Stomach (tissue), 4 donors: Measurements from ENCODE around the gene PRKN.

Source experiments
- EP300 ChIP-seq: sonication (generic); formaldehyde crosslinking; IDR thresholded peaks from one replicate; pipeline ENCODE4 v1.6.1; 2017; ENCODE audit warnings: antibody characterized with exemption
- POLR2A ChIP-seq, 4 donors: fragments of 450-650 bp; IDR thresholded peaks; one replicate each; pipeline ENCODE4 v1.6.1; 2016; ENCODE audit warnings: antibody characterized with exemption in 4 of 4, control low read depth in 2 of 4, mild to moderate bottlenecking in 1 of 4, moderate library complexity in 1 of 4
- POLR2AphosphoS5 ChIP-seq, 3 donors: sonication (generic); formaldehyde crosslinking; IDR thresholded peaks; one replicate each; pipeline ENCODE4 v1.6.1; 2016; ENCODE audit warnings: antibody characterized with exemption in 3 of 3
- TF ChIP-seq, protein P1 (sequence below), 7 experiments: fragments of 450-650 bp in 4 of 7; fragments of 200-600 bp in 3 of 7; sonication (generic) in 3 of 7; IDR thresholded peaks; one replicate each; pipeline ENCODE4 v1.5.1; 2016 to 2019; ENCODE audit warnings: antibody characterized with exemption in 7 of 7, control low read depth in 2 of 7, mild to moderate bottlenecking in 1 of 7

DNA sequence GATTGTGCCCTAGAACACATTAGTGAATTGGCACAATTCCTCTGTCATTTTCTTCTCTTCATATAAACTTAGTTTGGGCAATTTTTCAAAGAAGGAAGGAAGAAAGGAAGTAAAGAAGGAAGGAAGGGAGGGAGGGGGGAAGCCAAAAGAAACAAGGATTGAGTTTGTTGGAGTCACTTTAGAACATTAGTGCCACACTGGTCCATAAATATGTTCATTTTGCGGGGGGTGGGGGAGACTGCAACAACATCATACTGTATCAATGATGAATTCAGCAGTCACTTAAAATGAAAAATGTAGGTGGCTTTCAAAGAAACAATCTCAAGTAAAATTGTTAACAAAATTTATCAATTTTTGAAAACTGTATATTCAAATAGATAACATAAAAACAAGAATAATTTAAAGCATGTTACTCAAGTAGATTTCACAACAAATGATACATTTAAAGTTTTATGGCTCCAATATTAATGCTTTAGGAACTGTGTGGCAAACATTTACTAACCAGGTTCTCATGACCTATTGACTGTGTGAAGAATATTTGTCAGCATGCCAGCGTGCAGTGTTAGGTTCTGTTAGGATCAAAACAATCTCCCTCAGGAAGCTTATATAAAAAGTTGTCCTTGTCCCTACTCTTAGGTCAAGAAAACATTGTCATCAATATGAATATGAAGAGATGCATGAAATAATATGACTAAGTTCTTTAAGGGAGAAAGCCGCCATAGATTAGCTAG lies 1245.6 kb downstream of the PRKN start:
- TF ChIP-seq, protein P1, sequence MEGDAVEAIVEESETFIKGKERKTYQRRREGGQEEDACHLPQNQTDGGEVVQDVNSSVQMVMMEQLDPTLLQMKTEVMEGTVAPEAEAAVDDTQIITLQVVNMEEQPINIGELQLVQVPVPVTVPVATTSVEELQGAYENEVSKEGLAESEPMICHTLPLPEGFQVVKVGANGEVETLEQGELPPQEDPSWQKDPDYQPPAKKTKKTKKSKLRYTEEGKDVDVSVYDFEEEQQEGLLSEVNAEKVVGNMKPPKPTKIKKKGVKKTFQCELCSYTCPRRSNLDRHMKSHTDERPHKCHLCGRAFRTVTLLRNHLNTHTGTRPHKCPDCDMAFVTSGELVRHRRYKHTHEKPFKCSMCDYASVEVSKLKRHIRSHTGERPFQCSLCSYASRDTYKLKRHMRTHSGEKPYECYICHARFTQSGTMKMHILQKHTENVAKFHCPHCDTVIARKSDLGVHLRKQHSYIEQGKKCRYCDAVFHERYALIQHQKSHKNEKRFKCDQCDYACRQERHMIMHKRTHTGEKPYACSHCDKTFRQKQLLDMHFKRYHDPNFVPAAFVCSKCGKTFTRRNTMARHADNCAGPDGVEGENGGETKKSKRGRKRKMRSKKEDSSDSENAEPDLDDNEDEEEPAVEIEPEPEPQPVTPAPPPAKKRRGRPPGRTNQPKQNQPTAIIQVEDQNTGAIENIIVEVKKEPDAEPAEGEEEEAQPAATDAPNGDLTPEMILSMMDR (IDR thresholded peaks at IDR 0.05), result no peak
- TF ChIP-seq EP300 (no peak), POLR2AphosphoS5 (IDR thresholded peaks at IDR 0.05) (no peak), POLR2A (IDR thresholded peaks at IDR 0.05) (no peak)
